ENCODE data around the gene TFDP2.

DNA sequence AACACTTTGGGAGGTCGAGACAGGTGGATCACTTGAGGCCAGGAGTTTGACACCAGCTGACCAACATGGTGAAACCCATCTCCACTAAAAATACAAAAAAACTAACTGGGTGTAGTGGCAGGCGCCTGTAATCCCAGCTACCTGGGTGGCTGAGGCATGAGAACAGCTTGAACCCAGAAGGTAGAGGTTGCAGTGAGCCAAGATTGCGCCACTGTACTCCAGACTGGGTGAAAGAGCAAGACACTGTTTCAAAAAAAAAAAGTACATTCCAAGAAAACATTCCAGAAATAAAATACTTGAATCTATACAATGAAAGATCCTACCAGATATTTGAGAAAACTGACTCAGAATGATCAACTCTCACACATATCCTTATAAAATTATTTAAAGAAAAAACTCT lies 30.4 kb downstream of the TFDP2 start:
- no peak for TF ChIP-seq CTCF (IDR thresholded peaks at IDR 0.05)
- TF ChIP-seq EP300 (IDR thresholded peaks at IDR 0.05): no peak
